Kidney epithelial cell (primary cell): ENCODE measurements around the gene HEPACAM2. TPM values are rescaled to one million over a fixed set of nuclear protein-coding genes. Genes with fewer than 3 reads are reported as not detected.

Experiments used
- DNase-seq: peaks from one replicate; pipeline ENCODE4 v3.0.0-alpha.2; 2010; ENCODE audit warnings: low read depth
- H3K27me3 ChIP-seq: 2 replicates; pipeline ENCODE4 v1.6.0; 2011; ENCODE audit warnings: low read length; ENCODE audit not compliant: control insufficient read depth, insufficient read depth
- H3K36me3 ChIP-seq: 2 replicates; pipeline ENCODE4 v1.5.1; 2011; ENCODE audit warnings: low read length; ENCODE audit not compliant: control insufficient read depth, insufficient read depth
- H3K4me3 ChIP-seq: 2 replicates; pipeline ENCODE4 v1.5.1; 2011; ENCODE audit warnings: low read depth, mild to moderate bottlenecking, control low read depth, low read length
- total RNA-seq: library from RNA; depleted of rRNA; stranded (reverse); fragments of >200 nt; gene quantifications from 2 replicates; pipeline ENCODE4 v1.2.3, GENCODE V29; 2015
- TF ChIP-seq, protein P1 (sequence below): IDR thresholded peaks from 2 replicates; pipeline ENCODE4 v1.5.1; 2011; ENCODE audit warnings: mild to moderate bottlenecking, moderate library complexity, low read length, control low read depth, inconsistent platforms; ENCODE audit not compliant: insufficient read depth, poor library complexity, severe bottlenecking

The HEPACAM2 gene
- total RNA-seq, 1 donor from 2014 or later, result 0.08 TPM

DNA sequence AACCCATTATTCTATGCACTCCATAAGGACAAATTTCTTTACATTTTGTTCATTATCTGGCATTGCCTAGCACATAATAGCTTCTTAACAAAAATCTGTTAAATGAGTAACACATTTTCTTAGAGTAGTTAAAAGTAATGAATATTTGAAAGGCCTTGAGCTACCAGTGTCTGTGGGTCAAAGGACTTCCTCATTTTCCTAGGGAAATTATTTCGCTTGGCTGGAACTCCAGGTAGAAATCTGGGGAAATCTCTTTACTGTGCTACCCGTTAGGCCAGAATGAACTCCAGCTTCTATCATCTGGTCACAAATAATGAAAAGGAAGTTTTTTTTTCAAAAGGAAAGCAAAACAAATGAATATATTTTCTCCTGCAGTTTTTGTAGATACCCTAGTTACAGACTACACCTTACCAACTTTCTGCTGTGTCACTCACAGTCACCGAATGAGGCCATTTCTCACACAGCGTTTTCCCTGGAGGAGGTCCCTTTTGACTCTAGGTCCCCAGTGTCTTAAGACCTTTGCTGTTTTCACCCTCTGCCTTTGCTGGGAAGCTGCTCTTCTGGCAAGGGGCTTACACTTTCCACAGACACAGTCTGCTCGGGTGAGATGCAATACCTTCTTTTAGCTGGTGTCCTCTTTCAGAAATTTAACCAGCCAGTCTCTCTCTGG, 79.7 kb downstream of the HEPACAM2 start:
- Histone ChIP-seq H3K36me3 (no peaks in the 10 kb centered on the region), H3K4me3 (no peak overlapping the region), H3K27me3 (peaks cover 3% of the 10 kb centered on the region)
- TF ChIP-seq, protein P1, sequence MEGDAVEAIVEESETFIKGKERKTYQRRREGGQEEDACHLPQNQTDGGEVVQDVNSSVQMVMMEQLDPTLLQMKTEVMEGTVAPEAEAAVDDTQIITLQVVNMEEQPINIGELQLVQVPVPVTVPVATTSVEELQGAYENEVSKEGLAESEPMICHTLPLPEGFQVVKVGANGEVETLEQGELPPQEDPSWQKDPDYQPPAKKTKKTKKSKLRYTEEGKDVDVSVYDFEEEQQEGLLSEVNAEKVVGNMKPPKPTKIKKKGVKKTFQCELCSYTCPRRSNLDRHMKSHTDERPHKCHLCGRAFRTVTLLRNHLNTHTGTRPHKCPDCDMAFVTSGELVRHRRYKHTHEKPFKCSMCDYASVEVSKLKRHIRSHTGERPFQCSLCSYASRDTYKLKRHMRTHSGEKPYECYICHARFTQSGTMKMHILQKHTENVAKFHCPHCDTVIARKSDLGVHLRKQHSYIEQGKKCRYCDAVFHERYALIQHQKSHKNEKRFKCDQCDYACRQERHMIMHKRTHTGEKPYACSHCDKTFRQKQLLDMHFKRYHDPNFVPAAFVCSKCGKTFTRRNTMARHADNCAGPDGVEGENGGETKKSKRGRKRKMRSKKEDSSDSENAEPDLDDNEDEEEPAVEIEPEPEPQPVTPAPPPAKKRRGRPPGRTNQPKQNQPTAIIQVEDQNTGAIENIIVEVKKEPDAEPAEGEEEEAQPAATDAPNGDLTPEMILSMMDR, result no peak
- no peak for DNase-seq

DNA sequence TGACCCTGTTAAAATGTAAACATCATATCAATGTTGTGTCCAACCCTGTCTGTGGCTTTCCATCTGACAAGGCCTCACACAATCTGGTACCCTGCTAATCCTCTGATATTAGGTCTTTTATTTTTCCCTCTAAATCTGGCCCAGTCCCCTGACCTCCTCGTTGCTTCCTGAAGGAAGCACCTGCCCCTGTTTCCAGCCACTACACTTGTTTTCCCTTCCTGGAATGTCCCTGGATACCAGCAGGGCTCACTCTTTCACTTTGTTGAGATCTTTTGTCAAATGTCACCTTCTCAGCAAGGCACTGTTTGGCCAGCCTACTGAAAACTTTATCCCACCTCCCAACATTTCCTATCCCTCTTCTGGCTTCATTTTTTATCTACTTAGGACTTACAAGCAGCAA, 80.2 kb downstream of the HEPACAM2 start:
- no peaks in the 10 kb centered on the region for H3K27me3 ChIP-seq
- H3K4me3 ChIP-seq, result no peak overlapping the region
- DNase-seq, result no peak
- TF ChIP-seq, protein P1, result no peak
- H3K36me3 ChIP-seq, result no peaks in the 10 kb centered on the region

DNA sequence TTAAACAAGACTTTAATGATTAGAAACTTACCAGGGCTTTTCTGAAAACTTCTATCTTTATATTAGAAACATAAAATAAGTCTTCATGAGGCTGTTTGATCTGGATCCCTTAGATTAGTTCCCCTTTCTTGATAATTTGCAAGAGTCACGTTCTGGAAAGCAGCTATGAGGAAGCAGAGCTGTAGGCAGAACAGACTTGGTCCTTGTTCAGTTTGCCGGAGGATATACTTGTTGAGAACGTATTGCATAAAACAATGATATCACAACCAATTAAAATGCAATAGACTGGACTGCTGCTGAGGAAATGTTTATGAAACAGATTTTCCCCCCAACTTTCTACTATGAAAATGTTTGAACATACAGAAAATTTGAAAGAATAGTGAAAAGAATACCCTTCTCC, 80.9 kb downstream of the HEPACAM2 start:
- no peaks in the 10 kb centered on the region for H3K36me3 ChIP-seq
- DNase-seq, result no peak
- TF ChIP-seq, protein P1, result no peak
- no peaks in the 10 kb centered on the region for H3K27me3 ChIP-seq
- H3K4me3 ChIP-seq, result no peak overlapping the region

DNA sequence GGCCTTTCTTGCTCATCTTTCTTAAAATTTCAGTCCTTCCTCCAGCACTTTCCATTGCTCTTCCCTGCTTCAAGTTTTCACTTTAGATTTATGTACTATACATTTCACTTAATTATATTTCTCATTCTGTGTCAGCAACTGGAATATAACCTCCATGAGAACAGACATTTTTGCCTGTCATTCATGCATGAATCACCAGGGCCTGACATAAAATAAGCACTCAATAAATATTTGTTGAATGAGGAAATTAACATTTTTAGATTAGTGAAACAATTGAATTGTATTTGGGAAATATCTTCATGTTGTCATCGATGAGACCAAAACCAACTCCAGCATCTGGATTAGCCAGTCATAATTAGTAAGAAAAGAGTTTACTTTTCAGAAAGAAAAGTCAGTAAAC, 84.1 kb downstream of the HEPACAM2 start:
- TF ChIP-seq, protein P1, result no peak
- Histone ChIP-seq H3K36me3 (no peaks in the 10 kb centered on the region), H3K27me3 (no peaks in the 10 kb centered on the region), H3K4me3 (no peak overlapping the region)
- DNase-seq, result no peak

DNA sequence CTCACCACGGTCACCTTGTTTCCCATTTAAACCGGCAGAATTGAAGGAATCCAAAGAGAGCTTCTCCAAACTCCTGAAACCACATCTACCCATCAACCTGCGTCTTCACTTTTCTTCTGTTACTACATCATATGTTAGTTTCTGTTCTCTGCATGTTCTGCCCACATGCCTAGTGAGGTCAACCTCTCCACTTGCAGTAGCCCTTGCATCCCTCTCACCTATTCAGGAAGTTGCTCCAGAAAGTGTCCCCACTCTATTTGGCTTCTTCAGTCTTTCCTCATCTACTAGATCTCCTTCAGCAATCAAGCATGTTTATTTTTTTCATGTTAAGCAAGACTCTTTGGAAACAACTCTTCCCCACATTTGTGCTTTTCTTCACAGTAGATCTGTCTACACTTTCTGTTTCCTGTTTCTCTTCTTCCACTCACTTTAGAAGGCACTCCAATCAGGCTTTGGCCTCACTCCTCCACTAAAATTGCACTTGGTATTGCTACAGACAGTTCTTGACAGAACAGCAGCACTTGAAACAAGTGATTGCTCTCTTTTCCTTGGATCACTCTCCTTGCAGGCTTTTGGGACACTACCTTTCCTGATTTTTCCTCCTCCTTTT, 85.6 kb downstream of the HEPACAM2 start:
- no peak for DNase-seq
- Histone ChIP-seq H3K27me3 (no peaks in the 10 kb centered on the region), H3K4me3 (no peak overlapping the region), H3K36me3 (no peaks in the 10 kb centered on the region)
- TF ChIP-seq, protein P1, result no peak

- TF ChIP-seq, protein P1, result no peak
- no peaks in the 10 kb centered on the region for H3K27me3 ChIP-seq
- no peak overlapping the region for H3K4me3 ChIP-seq
- no peaks in the 10 kb centered on the region for H3K36me3 ChIP-seq
- DNase-seq, result no peak
Measured at GRCh38 chr7:93138576-93138975, 87.7 kb downstream of the HEPACAM2 start.
